RWPE1 (cell line): ENCODE results near the gene RAN.

Experiments used
- CTCF ChIA-PET: fragments of 350-600 bp; sonication (Branson Sonifier 250); formaldehyde crosslinking; extraction: SDS; loops from one replicate; lab custom pipeline; 2021; lab: Yijun Ruan, JAX
- POLR2A ChIA-PET: fragments of 400-600 bp; formaldehyde crosslinking; extraction: SDS; loops from one replicate; lab custom pipeline; 2020; ENCODE audit warnings: antibody characterized with exemption; ENCODE audit not compliant: low non-redundant PET; lab: Yijun Ruan, JAX
- DNase-seq: peaks from one replicate; pipeline ENCODE4 v3.0.0; 2012; ENCODE audit warnings: low spot score
- H3K27ac ChIP-seq: fragments of 450-650 bp; 2 replicates; pipeline ENCODE4 v1.5.1; 2017
- TF ChIP-seq, protein P1 (sequence below): fragments of 450-650 bp; conservative IDR thresholded peaks from 2 replicates; pipeline ENCODE4 v1.5.1; 2017; ENCODE audit warnings: low read depth, mild to moderate bottlenecking

Gene RAN

DNA sequence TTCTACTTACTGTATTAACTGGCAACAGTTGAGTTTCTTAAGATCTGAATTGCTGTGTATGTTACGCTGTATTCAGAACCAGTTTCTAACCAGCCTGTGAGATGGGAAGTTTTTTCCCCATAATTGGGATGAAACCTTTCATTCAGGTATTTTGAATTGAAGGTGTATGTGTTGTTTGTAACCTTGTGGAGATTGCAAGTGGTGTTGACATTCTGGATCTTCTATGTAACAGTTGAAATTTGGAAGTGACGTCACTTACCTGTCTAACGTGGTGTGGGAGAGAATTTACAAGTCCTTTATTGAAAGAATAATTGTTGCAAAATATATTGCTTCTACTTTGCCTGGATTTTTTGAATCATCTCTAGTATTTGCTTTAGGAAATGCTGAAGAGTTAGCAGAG, 5.5 kb downstream of the RAN start:
- CTCF ChIA-PET, result no interaction called here
- H3K27ac ChIP-seq, result no peak overlapping the region
- POLR2A ChIA-PET, result no interaction called here
- TF ChIP-seq, protein P1, sequence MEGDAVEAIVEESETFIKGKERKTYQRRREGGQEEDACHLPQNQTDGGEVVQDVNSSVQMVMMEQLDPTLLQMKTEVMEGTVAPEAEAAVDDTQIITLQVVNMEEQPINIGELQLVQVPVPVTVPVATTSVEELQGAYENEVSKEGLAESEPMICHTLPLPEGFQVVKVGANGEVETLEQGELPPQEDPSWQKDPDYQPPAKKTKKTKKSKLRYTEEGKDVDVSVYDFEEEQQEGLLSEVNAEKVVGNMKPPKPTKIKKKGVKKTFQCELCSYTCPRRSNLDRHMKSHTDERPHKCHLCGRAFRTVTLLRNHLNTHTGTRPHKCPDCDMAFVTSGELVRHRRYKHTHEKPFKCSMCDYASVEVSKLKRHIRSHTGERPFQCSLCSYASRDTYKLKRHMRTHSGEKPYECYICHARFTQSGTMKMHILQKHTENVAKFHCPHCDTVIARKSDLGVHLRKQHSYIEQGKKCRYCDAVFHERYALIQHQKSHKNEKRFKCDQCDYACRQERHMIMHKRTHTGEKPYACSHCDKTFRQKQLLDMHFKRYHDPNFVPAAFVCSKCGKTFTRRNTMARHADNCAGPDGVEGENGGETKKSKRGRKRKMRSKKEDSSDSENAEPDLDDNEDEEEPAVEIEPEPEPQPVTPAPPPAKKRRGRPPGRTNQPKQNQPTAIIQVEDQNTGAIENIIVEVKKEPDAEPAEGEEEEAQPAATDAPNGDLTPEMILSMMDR, result no peak
- no peak for DNase-seq

DNA sequence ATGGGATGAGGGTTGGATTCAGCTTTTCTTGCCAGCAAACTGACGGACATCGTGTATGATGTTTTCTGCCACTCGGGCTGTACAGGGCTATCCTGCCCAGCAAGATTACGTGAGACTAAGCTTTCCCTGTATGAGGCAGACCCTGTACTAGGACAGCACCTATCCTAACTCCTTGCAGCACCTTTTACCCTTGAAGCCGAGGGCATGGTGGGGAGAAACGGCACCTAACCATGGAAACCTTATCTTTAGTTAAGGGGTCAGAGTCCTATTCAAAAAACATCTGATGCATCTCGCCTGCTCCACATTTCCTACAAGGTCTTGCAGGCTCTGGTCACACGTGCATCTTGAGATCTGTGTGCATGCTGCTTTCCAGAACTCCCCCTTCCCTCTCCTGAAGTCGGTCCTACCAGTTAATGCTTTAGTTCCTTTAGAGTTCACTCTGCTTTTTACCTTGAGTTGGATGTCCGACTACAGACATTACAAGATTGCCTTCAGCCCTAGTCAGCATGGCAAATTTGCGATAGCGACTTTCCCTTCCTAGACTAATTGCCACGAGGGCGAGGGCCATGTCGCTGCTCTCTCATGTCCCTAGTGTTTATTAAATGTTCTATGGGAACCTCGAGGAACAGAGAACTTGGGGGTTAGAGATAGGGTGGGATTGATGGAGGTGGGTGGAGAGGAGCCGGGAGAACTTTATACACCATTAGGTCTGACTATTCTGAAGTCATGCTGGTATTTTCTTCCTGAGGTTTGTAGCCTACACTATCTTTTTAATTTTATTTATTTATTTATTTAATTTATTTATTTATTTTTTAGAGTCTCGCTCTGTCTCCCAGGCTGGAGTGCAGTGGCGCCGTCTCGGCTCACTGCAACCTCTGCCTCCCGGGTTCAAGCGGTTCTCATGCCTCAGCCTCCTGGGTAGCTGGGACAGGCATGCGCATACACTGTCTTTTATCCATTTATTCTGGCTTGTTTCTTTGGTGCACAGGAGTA, 6.6 kb downstream of the RAN start:
- TF ChIP-seq, protein P1, result no peak
- no peak overlapping the region for H3K27ac ChIP-seq
- CTCF ChIA-PET, result no interaction called here
- DNase-seq, result no peak
- POLR2A ChIA-PET, result no interaction called here

DNA sequence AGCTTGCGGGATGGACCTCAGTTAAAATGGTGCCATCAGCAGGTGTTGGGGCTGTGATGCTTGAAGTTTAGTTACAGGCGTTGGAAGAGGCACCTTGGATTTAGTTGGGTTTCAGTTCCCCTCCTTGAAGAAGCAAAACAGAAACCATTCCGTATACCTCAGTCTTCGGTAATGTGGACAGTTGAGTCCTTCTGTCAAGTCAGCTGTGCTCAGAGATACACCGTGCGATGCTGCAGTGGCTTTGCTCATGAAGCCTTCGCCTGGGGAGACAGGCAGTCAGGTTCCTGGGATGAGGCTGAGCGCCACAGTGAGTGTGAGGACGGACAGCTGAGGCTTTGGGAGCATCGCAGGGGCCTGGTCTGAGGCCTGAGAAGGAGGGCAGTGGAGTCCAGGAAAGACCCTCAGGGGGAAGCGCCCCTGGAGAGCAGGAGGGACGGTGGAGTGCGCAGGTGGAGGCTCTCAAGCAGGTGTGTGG, 7.4 kb downstream of the RAN start:
- CTCF ChIA-PET, result no interaction called here

DNA sequence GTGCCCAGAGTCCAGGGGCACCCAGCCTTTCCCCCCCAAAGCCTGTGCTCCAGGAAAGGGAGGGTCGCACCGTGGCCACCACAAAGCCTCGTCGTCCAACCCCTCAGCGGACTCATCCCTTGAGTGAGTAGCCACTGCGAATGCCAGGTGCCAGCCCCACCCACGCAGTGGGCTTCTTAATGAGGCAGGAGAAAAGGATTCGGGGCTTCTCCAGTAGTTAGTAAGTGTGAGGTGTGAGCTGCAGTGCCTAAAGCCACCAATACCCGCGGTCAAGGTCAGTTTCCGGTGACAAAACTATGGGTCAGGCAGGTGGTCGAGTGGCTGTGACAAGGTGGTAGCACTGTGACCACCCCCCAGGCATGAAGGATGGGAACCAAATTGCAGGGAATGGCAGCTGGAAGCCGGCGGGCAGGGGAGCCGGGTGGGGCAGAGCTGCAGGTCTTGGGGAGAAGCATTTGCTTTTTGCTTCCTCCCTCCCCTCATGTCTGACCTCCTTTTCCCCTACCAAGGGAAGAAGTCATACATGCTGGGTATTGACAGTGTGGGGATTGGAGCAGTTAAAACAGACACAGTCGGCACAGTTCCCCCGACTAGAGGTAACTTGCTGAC, 8.0 kb downstream of the RAN start:
- no peak overlapping the region for H3K27ac ChIP-seq
- POLR2A ChIA-PET, result no interaction called here
- CTCF ChIA-PET, result no interaction called here
- TF ChIP-seq, protein P1, result no peak
- DNase-seq, result no peak

More for the DNA sequence above, 7.4 kb downstream of the RAN start:
- POLR2A ChIA-PET, result no interaction called here
- DNase-seq, result no peak
- no peak overlapping the region for H3K27ac ChIP-seq
- TF ChIP-seq, protein P1, result no peak

- H3K27ac ChIP-seq, result no peak overlapping the region
- ChIA-PET CTCF (no interaction called here), POLR2A (no interaction called here)
- TF ChIP-seq, protein P1, result no peak
- no peak for DNase-seq
Measured at GRCh38 chr12:130880411-130880885, 8.6 kb downstream of the RAN start.

GRCh38 chr12:130881046-130881445, 9.2 kb downstream of the RAN start:
- CTCF ChIA-PET, result no interaction called here
- TF ChIP-seq, protein P1, result no peak
- H3K27ac ChIP-seq, result no peak overlapping the region
- no peak for DNase-seq
- POLR2A ChIA-PET, result no interaction called here
